Measurements from ENCODE around the gene DRAM1. TPM values are rescaled to one million over a fixed set of nuclear protein-coding genes. Genes with fewer than 3 reads are reported as not detected.
"Not testable (repeated sequence)": the region's sequence is repeated elsewhere in the genome, so short reads cannot be mapped to it uniquely, and the experiment has no call there.

DRAM1 gene
- total RNA-seq (2014; rRNA removed; shearing (Covaris generic)) = 26.6 and 30.8 TPM in 2 replicates
- 7.3 and 12.8 TPM in 2 replicates for polyA plus RNA-seq (2014; cell fraction: nucleus; rRNA removed)

GRCh38 chr12:101876861-101877805 lies at the start of gene DRAM1:
DRAM1 (plus strand) TSS chr12:101877580; CDS start chr12:101877790, 210 bp downstream.
- DNase-seq (ENCODE audit: extremely low read depth, low read depth) = peak; percentile 86

GRCh38 chr12:101828463-101829196 lies 48.8 kb upstream of the DRAM1 start:
- DNase-seq (ENCODE audit: extremely low read depth, low read depth) = no peak

GRCh38 chr12:101829639-101830366 lies 47.6 kb upstream of the DRAM1 start:
- DNase-seq (ENCODE audit: extremely low read depth, low read depth) = no peak

GRCh38 chr12:101830367-101831325 lies 46.7 kb upstream of the DRAM1 start, which contains the start of gene GNPTAB:
GNPTAB (minus strand) TSS chr12:101830959; CDS start chr12:101830675, 284 bp downstream.
- DNase-seq (ENCODE audit: extremely low read depth, low read depth) = peak; percentile 90

GRCh38 chr12:101832030-101832429 lies 45.4 kb upstream of the DRAM1 start:
- no peak for DNase-seq (ENCODE audit: extremely low read depth, low read depth)

DNA sequence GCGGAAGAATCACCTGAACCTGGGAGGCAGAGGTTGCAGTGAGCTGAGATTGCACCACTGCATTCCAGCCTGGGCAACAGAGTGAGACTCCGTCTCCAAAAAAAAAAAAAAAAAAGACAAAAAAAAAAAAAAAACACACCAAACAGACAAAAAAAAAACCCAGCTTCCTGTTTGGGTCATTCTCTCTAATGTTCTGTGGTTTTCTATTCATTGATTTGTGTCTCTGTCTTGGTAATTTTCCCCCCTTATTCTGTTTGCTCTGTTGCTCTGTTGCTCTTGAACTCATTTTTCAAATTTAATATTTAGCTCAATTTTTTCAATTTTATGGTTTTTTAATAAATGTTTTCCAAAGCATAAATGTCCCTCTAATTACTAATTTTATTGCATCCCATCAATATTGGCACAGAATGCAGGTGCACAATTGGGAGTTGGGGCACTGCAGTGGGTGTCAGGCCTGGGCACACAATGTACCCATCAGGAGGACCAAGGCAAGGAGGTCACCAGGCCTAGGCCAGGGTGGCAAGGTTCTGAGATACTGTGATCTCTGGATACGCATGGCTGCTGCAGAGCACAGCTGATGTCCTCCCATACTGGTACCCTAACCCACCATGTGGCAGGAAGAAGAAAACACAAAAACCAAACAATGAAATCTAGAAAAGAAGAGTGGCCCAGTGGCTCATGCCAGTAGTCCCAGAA lies 38.6 kb upstream of the DRAM1 start:
- no peak for DNase-seq (ENCODE audit: extremely low read depth, low read depth)

DNA sequence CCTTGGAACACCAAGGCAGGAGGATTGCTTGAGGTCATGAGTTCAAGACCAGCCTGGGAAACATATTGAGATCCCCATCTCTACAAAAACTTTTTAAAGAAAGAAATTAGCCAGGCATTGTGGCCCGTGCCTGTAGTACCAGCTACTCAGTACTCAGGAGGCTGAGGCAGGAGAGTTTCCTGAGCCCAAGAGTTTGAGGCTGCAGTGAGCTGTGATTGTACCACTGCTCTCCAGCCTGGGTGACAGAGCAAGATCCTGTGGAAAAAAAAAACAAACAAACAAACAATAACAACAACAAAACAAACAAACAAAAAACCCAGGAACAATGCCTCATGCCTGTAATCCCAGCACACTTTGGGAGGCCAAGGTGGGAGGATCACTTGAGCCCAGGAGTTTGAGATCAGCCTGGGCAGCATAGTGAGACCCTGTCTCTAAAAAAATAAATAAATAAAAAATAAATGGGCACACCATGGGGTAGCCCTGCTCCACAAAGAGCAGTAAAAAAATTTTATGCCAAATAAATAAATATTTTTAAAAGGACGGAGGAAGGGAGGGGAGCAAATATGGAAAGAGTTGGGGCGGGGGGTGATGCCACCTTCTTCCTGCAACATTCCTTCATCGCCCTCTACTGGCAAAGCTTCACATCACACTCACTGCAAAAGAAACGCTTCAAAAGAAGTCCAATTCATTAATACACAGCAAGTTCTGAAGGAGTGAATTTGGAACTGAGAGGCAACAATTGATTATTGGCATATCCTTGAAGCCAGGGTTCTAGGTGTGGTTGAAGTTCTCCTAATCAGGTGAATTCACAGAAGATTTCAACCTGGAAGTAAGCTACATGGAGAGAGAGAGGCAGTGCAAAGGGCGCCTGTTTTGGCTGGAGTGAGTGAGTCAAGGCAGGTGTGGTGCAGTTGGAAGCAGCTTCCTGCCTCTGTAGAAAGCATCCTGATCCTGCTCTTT lies 37.8 kb upstream of the DRAM1 start:
- peak; percentile 63 for DNase-seq (ENCODE audit: extremely low read depth, low read depth)

DNA sequence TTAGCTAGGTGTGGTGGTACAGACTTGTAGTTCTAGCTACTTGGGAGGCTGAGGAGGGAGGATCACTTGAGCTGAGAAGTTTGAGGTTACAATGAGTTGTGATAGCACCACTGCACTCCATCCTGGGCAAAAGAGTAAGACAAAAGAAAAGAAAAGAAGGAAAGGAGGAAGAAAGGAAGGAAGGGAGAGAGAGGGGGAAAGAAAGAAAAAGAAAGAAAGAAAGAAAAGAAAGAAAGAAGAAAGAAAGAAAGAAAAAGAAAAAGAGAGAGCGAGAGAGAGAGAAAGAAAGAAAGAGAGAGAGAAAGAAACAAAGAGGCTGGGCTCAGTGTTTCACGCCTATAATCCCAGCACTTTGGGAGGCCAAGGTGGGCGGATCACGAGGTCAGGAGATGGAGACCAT lies 36.3 kb upstream of the DRAM1 start:
- no peak for DNase-seq (ENCODE audit: extremely low read depth, low read depth)

GRCh38 chr12:101845137-101845711 lies 32.2 kb upstream of the DRAM1 start:
- DNase-seq (ENCODE audit: extremely low read depth, low read depth) = no peak

GRCh38 chr12:101847325-101847724 lies 30.1 kb upstream of the DRAM1 start:
- DNase-seq (ENCODE audit: extremely low read depth, low read depth) = no peak

- no peak for DNase-seq (ENCODE audit: extremely low read depth, low read depth)
These were observed 27.2 kb upstream of the DRAM1 start for GRCh38 chr12:101850199-101850598.

DNA sequence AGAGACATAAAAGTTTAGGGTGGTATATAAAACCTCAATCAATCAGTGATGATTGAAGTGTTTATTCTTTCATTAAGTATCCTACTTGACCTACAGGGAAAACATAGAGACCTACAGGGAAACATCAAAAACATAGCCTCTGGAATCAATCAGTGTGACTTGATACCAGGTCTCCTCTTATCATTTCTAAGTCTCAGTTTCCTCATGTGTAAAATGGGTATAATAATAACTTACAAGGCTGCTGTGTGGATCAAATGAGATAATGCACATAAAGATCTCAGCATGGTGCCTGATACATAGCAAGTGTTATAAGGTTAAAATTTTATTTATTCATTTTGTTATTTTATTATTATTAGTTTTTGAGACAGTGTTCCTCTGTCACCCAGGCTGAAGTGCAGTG lies 24.4 kb upstream of the DRAM1 start:
- DNase-seq (ENCODE audit: extremely low read depth, low read depth) = no peak

GRCh38 chr12:101854747-101855146 lies 22.6 kb upstream of the DRAM1 start:
- no peak for DNase-seq (ENCODE audit: extremely low read depth, low read depth)

GRCh38 chr12:101855364-101855884 lies 22.0 kb upstream of the DRAM1 start:
- DNase-seq (ENCODE audit: extremely low read depth, low read depth) = no peak

- DNase-seq (ENCODE audit: extremely low read depth, low read depth) = no peak
These were observed 21.4 kb upstream of the DRAM1 start for GRCh38 chr12:101855976-101856375.

GRCh38 chr12:101856614-101857013 lies 20.8 kb upstream of the DRAM1 start:
- DNase-seq (ENCODE audit: extremely low read depth, low read depth) = not testable (repeated sequence)

- no peak for DNase-seq (ENCODE audit: extremely low read depth, low read depth)
These were observed 20.3 kb upstream of the DRAM1 start for GRCh38 chr12:101857043-101857558.

All from NCI-H460 (cell line).